ENCODE data around the gene SETD6. TPM values are rescaled to one million over a fixed set of nuclear protein-coding genes. Genes with fewer than 3 reads are reported as not detected.
"Not testable (repeated sequence)": the region's sequence is repeated elsewhere in the genome, so short reads cannot be mapped to it uniquely, and the experiment has no call there.

The SETD6 gene
- polyA plus RNA-seq, 1 donor from 2014 or later, result 12.4 TPM

DNA sequence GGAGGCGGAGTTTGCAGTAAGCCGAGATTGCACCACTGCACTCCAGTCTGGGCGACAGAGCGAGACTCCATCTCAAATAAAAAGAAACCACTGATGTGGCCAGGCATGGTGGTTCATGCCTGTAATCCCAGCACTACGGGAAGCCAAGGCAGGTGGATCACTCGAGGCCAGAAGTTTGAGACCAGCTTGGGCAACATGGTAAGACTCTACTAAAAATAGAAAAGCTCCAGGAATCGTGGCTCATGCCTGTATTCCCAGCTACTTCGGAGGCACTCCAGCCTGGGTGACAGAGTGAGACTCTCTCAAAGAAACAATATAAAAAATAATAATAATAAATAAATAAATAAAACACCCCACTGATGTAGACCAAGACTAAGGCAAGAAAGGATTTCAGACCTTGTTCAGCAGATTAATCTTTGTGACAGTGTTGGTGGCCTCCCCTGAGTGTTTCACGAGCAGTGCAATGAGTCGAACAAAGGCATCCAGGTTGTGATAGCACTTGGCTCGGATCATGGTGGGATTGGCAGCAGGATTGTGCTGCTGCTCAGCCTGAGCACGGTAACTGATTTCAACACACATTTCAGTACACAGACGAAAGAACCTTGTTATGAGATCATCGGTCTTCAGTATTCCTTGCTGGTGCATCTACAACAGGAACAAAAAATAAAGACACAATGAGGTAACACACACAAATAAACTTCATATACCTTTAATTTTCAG is 18.6 kb downstream of the SETD6 start:
- Mint-ChIP-seq H3K9me3 (no peaks in the 10 kb centered on the region), H3K27ac (no peak overlapping the region), H3K27me3 (no peaks in the 10 kb centered on the region), H3K36me3 (peaks cover 4% of the 10 kb centered on the region), H3K4me1 (peaks cover 0 to 3% (median 3%) of the 10 kb centered on the region in 3 donors), H3K4me3 (no peak overlapping the region)

DNA sequence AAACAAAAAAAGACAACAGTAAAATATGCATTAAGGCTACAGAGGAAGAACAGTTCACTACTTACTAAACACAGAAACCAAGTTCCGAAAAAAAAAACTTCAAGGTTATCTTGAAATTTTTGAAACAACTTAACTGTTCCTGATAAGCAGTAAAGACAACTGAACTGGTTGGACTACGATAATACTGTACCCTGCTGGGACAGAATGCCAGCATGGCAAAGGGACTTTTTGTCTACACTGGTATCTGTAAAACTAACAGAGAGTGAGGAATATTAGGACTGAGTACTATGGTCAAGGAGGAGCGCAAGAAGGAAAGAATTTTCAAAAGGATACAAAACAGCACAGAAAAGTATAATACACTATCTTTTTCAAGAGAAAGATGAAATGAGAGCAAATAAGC is 19.8 kb downstream of the SETD6 start:
- Mint-ChIP-seq H3K4me1 (peaks cover 0 to 3% (median 3%) of the 10 kb centered on the region in 3 donors), H3K27ac (peak overlapping the region in 2 of 3 donors; percentile 9 to 78), H3K9me3 (no peaks in the 10 kb centered on the region), H3K27me3 (no peaks in the 10 kb centered on the region), H3K4me3 (no peak overlapping the region), H3K36me3 (peaks cover 5% of the 10 kb centered on the region)

DNA sequence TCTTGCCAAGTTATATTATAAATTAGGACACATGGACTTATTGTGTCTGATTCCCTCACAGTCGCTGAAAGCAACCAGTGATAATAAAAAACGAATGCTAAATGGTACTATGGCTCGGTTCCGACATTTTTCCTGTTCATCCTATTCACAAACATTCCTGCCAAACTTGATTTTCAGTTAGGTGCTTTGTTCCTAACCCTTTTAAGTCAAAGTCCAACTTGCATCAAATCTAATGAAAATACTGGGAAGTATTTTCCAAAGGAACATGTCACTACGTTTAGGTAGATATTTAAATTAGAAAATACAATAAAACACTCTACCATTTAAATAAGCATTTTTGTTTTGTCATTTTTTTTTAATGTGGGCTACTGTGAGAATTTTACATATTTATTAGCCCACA is 21.0 kb downstream of the SETD6 start:
- no peak overlapping the region for H3K4me3 Mint-ChIP-seq
- no peaks in the 10 kb centered on the region for H3K9me3 Mint-ChIP-seq
- H3K4me1 Mint-ChIP-seq, result peaks cover 0 to 3% (median 0%) of the 10 kb centered on the region in 3 donors
- H3K27ac Mint-ChIP-seq, result no peak overlapping the region
- H3K27me3 Mint-ChIP-seq, result no peaks in the 10 kb centered on the region
- peaks cover 5% of the 10 kb centered on the region for H3K36me3 Mint-ChIP-seq

- peak overlapping the region in 1 of 3 donors; percentile 12 for H3K27ac Mint-ChIP-seq
- no peaks in the 10 kb centered on the region for H3K9me3 Mint-ChIP-seq
- H3K4me3 Mint-ChIP-seq, result no peak overlapping the region
- no peaks in the 10 kb centered on the region for H3K27me3 Mint-ChIP-seq
- H3K36me3 Mint-ChIP-seq, result peaks cover 5% of the 10 kb centered on the region
- H3K4me1 Mint-ChIP-seq, result peaks cover 0 to 3% (median 0%) of the 10 kb centered on the region in 3 donors
Observed at GRCh38 chr16:58537124-58537906, 22.0 kb downstream of the SETD6 start.

GRCh38 chr16:58541711-58542110 is 26.4 kb downstream of the SETD6 start:
- Mint-ChIP-seq H3K4me3 (no peak overlapping the region), H3K9me3 (no peaks in the 10 kb centered on the region), H3K27me3 (no peaks in the 10 kb centered on the region), H3K27ac (no peak overlapping the region), H3K36me3 (peaks cover 5% of the 10 kb centered on the region), H3K4me1 (no peaks in the 10 kb centered on the region)

DNA sequence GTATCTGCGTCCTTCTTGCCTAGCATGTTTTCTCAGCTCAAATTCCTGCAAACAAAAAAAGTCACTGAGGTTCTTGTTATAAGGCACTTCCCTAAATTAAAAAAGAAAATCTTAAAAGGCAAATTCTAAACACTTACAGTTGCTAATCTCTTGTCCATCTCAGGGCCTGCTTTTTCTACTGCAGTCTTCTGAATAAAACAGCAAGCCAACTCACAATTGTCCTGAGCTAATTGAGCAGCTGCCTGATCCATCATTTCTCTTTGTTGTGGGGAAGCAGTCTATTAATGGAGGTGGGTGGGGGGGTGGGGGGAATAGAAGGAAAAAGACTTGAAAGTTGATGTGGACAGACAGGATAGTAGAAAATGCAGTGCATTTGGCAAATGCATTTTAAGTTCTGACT is 27.0 kb downstream of the SETD6 start:
- Mint-ChIP-seq H3K36me3 (peaks cover 5% of the 10 kb centered on the region), H3K4me3 (no peak overlapping the region), H3K4me1 (no peaks in the 10 kb centered on the region), H3K27ac (no peak overlapping the region), H3K9me3 (no peaks in the 10 kb centered on the region), H3K27me3 (no peaks in the 10 kb centered on the region)

GRCh38 chr16:58543685-58544084 is 28.4 kb downstream of the SETD6 start:
- no peaks in the 10 kb centered on the region for H3K27me3 Mint-ChIP-seq
- no peak overlapping the region for H3K27ac Mint-ChIP-seq
- H3K36me3 Mint-ChIP-seq, result peaks cover 5% of the 10 kb centered on the region
- no peaks in the 10 kb centered on the region for H3K9me3 Mint-ChIP-seq
- no peak overlapping the region for H3K4me3 Mint-ChIP-seq
- H3K4me1 Mint-ChIP-seq, result no peaks in the 10 kb centered on the region

- H3K27ac Mint-ChIP-seq, result no peak overlapping the region
- H3K27me3 Mint-ChIP-seq, result no peaks in the 10 kb centered on the region
- H3K4me1 Mint-ChIP-seq, result no peaks in the 10 kb centered on the region
Observed at GRCh38 chr16:58548378-58548777, 33.1 kb downstream of the SETD6 start.

DNA sequence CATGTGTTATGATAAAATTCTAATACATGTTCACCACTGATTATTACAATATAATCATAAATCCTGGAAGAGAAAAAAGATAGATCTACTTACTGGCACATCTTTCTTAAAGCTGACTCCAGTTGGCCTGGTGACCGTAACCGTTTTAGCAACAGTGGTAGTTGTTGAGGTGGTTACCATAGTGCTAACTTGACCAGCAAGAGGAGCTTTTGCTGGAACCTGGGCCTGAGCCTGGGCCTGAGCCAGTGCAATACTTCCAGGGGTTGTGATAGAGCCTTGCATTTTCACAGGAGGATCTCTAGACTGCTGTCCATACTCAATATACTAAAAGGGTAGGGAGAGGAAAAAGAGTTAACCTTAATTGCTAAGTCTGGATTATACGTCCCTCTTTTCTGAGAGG is 36.2 kb downstream of the SETD6 start:
- Mint-ChIP-seq H3K36me3 (peaks cover 2% of the 10 kb centered on the region), H3K27me3 (no peaks in the 10 kb centered on the region), H3K4me1 (no peaks in the 10 kb centered on the region), H3K4me3 (no peak overlapping the region), H3K27ac (no peak overlapping the region), H3K9me3 (no peaks in the 10 kb centered on the region)

More at GRCh38 chr16:58548378-58548777, 33.1 kb downstream of the SETD6 start:
- H3K4me3 Mint-ChIP-seq, result no peak overlapping the region
- peaks cover 5% of the 10 kb centered on the region for H3K36me3 Mint-ChIP-seq
- no peaks in the 10 kb centered on the region for H3K9me3 Mint-ChIP-seq

GRCh38 chr16:58556678-58557077 is 41.4 kb downstream of the SETD6 start:
- Mint-ChIP-seq H3K36me3 (peaks cover 2% of the 10 kb centered on the region), H3K4me1 (no peaks in the 10 kb centered on the region), H3K27ac (no peak overlapping the region), H3K9me3 (no peaks in the 10 kb centered on the region), H3K4me3 (no peak overlapping the region), H3K27me3 (no peaks in the 10 kb centered on the region)

DNA sequence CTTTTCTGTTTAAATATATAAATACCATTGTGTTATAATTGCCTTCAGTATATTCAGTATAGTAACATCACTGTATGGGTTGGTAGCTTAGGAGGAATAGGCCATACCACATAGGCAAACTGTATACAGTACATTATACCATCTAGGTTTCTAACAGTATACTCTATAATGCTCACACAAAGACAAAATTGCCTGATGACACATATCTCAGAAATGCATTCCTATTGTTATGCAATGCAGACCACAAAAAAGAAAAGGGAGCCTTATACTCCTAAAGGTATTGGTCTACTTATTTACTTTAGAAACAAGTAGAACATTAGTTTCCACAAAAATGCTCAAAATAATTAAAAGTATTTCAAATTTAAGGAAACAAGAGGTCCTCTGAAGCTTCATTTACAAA is 47.9 kb downstream of the SETD6 start:
- Mint-ChIP-seq H3K4me1 (no peaks in the 10 kb centered on the region), H3K4me3 (no peak overlapping the region), H3K9me3 (no peaks in the 10 kb centered on the region), H3K36me3 (peaks cover 1% of the 10 kb centered on the region), H3K27ac (no peak overlapping the region), H3K27me3 (no peaks in the 10 kb centered on the region)

- peaks cover 0 to 2% (median 0%) of the 10 kb centered on the region in 3 donors for H3K4me1 Mint-ChIP-seq
- no peaks in the 10 kb centered on the region for H3K9me3 Mint-ChIP-seq
- H3K27ac Mint-ChIP-seq, result no peak overlapping the region
Observed at GRCh38 chr16:58563775-58564174, 48.5 kb downstream of the SETD6 start.

GRCh38 chr16:58565697-58566096 is 50.4 kb downstream of the SETD6 start:
- H3K4me3 Mint-ChIP-seq, H3K36me3 Mint-ChIP-seq, H3K27me3 Mint-ChIP-seq, H3K4me1 Mint-ChIP-seq, H3K9me3 Mint-ChIP-seq, H3K27ac Mint-ChIP-seq: not testable (repeated sequence)

More at GRCh38 chr16:58563775-58564174, 48.5 kb downstream of the SETD6 start:
- Mint-ChIP-seq H3K4me3 (no peak overlapping the region), H3K36me3 (peaks cover 1% of the 10 kb centered on the region), H3K27me3 (no peaks in the 10 kb centered on the region)

Measured in IgD-negative memory B cell (primary cell).